Urothelium cell line (cell line): ENCODE data around the gene MARCHF5.
"Not testable (repeated sequence)": the region's sequence is repeated elsewhere in the genome, so short reads cannot be mapped to it uniquely, and the experiment has no call there.

Experiments used
- DNase-seq: peaks from one replicate; pipeline ENCODE4 v3.0.0; 2011; ENCODE audit warnings: low spot score, mixed read lengths
- FAIRE-seq: peaks from 2 replicates; lab custom pipeline; 2011; peaks lifted over from hg19 to GRCh38; lab: Jason Lieb, UNC

MARCHF5 gene

DNA sequence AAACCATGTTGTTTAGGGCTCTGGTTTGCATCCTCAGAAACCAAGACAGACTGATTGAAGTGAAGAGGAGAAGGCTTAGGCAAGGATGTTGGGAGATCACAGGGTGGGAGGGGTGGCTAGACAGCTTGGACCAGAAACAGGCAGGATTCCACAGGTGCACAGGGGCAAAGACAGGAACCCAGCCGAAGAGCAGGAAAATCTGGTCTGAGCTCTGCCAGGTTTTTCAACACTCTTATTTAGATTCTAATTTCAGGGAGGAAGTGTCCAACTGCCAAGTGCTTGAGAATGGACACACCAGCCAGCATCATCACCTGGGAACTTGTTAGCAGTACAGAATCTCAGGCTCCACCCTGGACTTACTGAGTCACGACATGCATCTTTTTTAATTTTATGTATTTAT is 93.8 kb downstream of the MARCHF5 start:
- no peak for DNase-seq
- FAIRE-seq, result no peak

DNA sequence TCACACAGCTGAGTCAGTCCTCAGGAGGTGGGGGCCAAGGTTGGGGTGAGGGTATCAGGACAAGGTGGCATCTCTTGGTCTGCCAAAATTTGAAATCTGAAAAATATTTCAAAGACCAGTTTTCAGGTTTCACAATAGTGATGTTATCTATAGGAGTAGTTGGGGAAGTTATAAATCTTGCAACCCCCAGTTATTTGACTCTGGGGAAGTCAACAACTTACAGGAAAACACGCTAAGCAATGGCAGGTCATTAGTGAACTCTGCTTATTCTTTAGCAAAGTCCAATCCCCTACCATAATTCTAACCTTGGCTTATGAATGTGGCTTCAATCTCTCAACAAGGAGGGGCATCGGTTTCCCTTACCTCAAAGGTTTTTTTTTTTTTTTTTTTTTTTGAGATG is 94.9 kb downstream of the MARCHF5 start:
- FAIRE-seq, result no peak
- no peak for DNase-seq

- peak; percentile 62 for DNase-seq
- no peak for FAIRE-seq
Observed at GRCh38 chr10:92387289-92387940, 96.4 kb downstream of the MARCHF5 start.

GRCh38 chr10:92393173-92393572 is 102.2 kb downstream of the MARCHF5 start:
- FAIRE-seq, result peak; percentile 99

GRCh38 chr10:92395271-92395670 is 104.3 kb downstream of the MARCHF5 start:
- FAIRE-seq (no peak), DNase-seq (no peak)

More at GRCh38 chr10:92393173-92393572, 102.2 kb downstream of the MARCHF5 start:
- DNase-seq, result not testable (repeated sequence)

- not testable (repeated sequence) for FAIRE-seq, DNase-seq
Observed at GRCh38 chr10:92402234-92402633, 111.3 kb downstream of the MARCHF5 start.
